GM21526 (cell line): ENCODE results near the gene NXN.
"Not testable (repeated sequence)": the region's sequence is repeated elsewhere in the genome, so short reads cannot be mapped to it uniquely, and the experiment has no call there.

Source experiments
- ATAC-seq: cut with Tn5 transposase; IDR thresholded peaks from one replicate; pipeline ENCODE4 v1.9.1; 2021; ENCODE audit warnings: moderate library complexity; ENCODE audit not compliant: unreplicated experiment, low FRiP score

NXN gene

GRCh38 chr17:789931-790873, 189.4 kb downstream of the NXN start:
- not testable (repeated sequence) for ATAC-seq

- ATAC-seq = no peak
Observed at GRCh38 chr17:789160-789840, 190.3 kb downstream of the NXN start.

- no peak for ATAC-seq
Observed at GRCh38 chr17:788551-788950, 191.0 kb downstream of the NXN start.

GRCh38 chr17:787641-788221, 191.8 kb downstream of the NXN start:
- no peak for ATAC-seq

GRCh38 chr17:785901-786300, 193.7 kb downstream of the NXN start:
- ATAC-seq = not testable (repeated sequence)

GRCh38 chr17:784143-784542, 195.4 kb downstream of the NXN start:
- ATAC-seq = no peak

GRCh38 chr17:781805-782731, 197.5 kb downstream of the NXN start, which contains the start of the genes GLOD4 and MRM3:
GLOD4 (minus strand) TSS chr17:782280; CDS start chr17:782255, 25 bp downstream.
MRM3 (plus strand) TSS chr17:782353; CDS start chr17:782379, 26 bp downstream.
- peak; percentile 83 for ATAC-seq

GRCh38 chr17:778096-778495, 201.5 kb downstream of the NXN start:
- ATAC-seq = no peak

GRCh38 chr17:774313-774584, 205.3 kb downstream of the NXN start:
- no peak for ATAC-seq

GRCh38 chr17:773467-774312, 205.9 kb downstream of the NXN start:
- no peak for ATAC-seq

- no peak for ATAC-seq
Observed at GRCh38 chr17:773016-773415, 206.6 kb downstream of the NXN start.

GRCh38 chr17:767076-767475, 212.5 kb downstream of the NXN start:
- ATAC-seq = no peak

- no peak for ATAC-seq
Observed at GRCh38 chr17:760371-760770, 219.2 kb downstream of the NXN start.

- ATAC-seq = no peak
Observed at GRCh38 chr17:759964-760363, 219.6 kb downstream of the NXN start.

- not testable (repeated sequence) for ATAC-seq
Observed at GRCh38 chr17:756010-756567, 223.5 kb downstream of the NXN start.

GRCh38 chr17:755319-755961, 224.1 kb downstream of the NXN start:
- ATAC-seq = not testable (repeated sequence)

- ATAC-seq = no peak
Observed at GRCh38 chr17:753418-753817, 226.2 kb downstream of the NXN start.

GRCh38 chr17:752620-753219, 226.9 kb downstream of the NXN start:
- no peak for ATAC-seq
